Pulmonary artery endothelial cell (primary cell): ENCODE results near the gene HBG2. TPM values are rescaled to one million over a fixed set of nuclear protein-coding genes. Genes with fewer than 3 reads are reported as not detected.
A peak's percentile ranks its signal among the peaks of the same experiment; 100 is the strongest.

ENCODE experiments used
- DNase-seq: peaks from one replicate; pipeline ENCODE4 v3.0.0-alpha.2; 2011; ENCODE audit warnings: low read depth, low spot score
- total RNA-seq: library from RNA; depleted of rRNA; stranded (reverse); fragments of >200 nt; gene quantifications from 2 replicates; pipeline ENCODE4 v1.2.3, GENCODE V29; 2014

The HBG2 gene
- total RNA-seq, 1 donor from 2014 or later, result not detected

DNA sequence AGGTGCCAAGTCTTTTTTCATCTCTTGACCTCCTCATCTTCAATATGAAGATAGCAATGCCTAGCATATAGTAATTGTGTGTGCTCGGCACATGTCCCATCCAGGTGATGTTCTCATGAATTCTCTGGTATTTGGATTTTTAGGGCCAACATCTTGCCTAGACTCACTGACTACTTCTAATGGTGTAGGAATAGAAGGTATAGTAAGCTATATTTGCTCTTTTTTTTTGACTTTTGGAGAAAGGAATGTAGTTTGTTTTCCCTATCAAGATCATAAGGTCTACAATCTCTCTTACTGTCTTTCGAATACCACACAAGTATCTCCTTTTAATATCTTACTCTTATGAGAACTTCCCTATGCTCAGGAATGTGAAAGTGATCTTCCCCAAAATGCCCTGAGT lies 23.5 kb downstream of the HBG2 start:
- no peak for DNase-seq

DNA sequence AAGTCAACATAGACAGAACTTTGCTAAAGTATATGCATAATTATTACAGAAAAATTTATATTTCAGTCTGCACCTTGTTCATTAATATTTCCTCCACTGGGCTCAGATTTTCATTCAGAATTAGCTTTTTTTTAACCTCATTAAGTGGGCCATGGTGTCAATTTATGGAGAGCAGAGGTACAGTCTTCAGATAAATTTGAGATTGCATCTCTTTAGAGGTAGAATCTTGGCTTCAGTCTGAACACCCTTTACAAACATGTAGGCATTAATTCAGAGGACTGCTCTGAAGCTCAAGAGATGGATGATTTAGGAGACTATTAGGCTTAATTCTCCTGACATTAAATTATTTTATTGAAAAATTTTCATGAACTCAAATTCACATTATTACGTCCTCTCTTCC lies 24.3 kb downstream of the HBG2 start:
- no peak for DNase-seq

DNA sequence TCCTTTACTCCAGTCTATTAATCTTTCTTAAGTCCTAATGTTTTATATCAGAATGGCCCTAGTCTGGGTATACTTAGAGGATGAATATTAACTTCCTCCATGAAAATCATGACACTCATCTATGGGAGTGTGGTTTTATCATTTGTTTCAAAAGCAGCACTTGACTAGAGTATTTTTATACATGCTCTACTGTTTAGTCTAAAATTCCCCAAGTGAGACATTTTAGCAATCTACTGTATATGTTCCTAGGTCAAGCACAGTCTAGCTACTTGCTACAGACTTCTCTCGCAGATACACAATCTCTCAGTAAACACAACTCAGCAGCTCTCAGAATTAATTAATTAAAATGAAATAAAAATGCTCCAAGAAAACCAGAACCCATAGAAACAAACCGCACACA lies 24.8 kb downstream of the HBG2 start:
- no peak for DNase-seq

DNA sequence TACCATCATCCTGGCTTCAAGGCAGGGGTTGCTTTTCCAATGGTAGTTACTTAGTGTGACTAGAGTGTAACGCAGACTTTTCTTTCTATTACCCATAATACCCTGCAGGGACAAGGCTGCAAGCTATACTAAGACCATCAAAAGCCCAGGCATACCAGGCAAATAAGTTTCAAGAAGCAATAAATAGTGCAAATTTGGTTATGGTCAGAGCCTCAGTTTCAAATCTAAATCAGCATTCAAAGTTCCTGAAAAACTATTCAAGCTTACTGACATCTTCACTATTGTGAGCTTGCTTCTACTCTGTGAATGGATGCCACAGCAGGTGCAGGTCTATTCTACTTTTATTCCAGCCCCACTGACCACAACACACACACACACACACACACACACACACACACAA lies 25.2 kb downstream of the HBG2 start:
- no peak for DNase-seq

DNA sequence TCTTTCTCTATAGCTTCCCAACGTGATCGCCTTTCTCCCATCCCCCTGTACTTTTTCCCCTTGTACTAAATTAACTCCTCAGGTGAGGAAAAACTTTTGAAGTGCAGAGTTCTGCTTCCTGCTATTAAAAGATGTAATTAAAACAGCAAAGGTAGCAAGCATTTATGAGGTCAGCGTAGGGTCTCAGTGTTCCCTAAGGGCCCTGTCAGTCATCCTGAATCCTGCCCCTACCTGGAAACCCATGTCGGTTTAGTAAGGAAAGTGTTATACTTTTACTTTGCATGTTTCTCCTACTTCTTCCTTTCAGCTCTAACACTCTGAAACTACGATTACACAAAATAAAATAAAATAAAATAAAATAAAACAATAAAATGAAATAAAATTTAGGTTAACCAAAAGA lies 26.5 kb downstream of the HBG2 start:
- no peak for DNase-seq

DNA sequence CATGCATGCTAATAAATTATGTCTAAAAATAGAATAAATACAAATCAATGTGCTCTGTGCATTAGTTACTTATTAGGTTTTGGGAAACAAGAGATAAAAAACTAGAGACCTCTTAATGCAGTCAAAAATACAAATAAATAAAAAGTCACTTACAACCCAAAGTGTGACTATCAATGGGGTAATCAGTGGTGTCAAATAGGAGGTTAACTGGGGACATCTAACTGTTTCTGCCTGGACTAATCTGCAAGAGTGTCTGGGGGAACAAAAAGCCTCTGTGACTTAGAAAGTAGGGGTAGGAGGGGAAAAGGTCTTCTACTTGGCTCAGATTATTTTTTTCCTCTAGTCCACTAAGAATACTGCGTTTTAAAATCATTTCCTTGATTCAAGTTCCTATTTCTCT lies 26.9 kb downstream of the HBG2 start:
- DNase-seq, result no peak

DNA sequence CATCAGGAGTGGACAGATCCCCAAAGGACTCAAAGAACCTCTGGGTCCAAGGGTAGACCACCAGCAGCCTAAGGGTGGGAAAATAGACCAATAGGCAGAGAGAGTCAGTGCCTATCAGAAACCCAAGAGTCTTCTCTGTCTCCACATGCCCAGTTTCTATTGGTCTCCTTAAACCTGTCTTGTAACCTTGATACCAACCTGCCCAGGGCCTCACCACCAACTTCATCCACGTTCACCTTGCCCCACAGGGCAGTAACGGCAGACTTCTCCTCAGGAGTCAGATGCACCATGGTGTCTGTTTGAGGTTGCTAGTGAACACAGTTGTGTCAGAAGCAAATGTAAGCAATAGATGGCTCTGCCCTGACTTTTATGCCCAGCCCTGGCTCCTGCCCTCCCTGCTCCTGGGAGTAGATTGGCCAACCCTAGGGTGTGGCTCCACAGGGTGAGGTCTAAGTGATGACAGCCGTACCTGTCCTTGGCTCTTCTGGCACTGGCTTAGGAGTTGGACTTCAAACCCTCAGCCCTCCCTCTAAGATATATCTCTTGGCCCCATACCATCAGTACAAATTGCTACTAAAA lies 27.8 kb downstream of the HBG2 start, which contains the start of gene HBB:
Gene HBB (minus strand): TSS at position 340 of the 579 bp plus-strand sequence. CDS start 50 bp downstream, at position 290.
- DNase-seq, result no peak

- DNase-seq, result no peak
Measured at GRCh38 chr11:5225480-5225871, 29.1 kb downstream of the HBG2 start.

GRCh38 chr11:5224538-5225479 lies 29.8 kb downstream of the HBG2 start:
- DNase-seq, result no peak

DNA sequence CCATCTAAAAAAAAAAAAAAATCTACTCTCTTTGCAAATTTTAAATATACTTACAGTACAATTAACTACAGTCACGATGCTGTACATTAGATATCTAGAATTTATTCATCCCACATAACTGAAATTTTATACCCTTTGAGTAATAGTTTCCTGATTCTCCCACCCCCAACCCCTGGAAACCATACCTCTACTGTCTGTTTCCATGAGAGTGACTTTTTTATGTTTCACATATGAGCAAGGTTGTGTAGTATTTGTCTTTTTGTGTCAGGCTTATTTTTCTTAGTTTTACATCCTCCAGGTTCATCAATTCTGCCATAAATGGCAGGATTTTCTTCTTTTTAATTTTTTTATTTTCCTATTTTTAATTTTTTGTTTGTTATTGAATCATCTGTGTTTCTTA lies 30.9 kb downstream of the HBG2 start:
- DNase-seq, result no peak

- no peak for DNase-seq
Measured at GRCh38 chr11:5223146-5223545, 31.4 kb downstream of the HBG2 start.

- DNase-seq, result no peak
Measured at GRCh38 chr11:5210376-5210885, 44.1 kb downstream of the HBG2 start.

- DNase-seq, result peak; percentile 22
Measured at GRCh38 chr11:5204787-5205186, 49.8 kb downstream of the HBG2 start.

- no peak for DNase-seq
Measured at GRCh38 chr11:5203366-5203765, 51.2 kb downstream of the HBG2 start.

Other genes starting within 250 kb of the HBG2 start
- gene OR52J3, start 208.3 kb downstream of the HBG2 start, total RNA-seq, result not detected in 2 replicates
- not detected in 2 replicates for gene OR52E2, start 195.2 kb downstream of the HBG2 start, total RNA-seq
- gene OR52E1, start 185.2 kb downstream of the HBG2 start, total RNA-seq, result not detected in 2 replicates
- not detected in 2 replicates for gene OR52A5, start 116.4 kb downstream of the HBG2 start, total RNA-seq
- gene OR52A1, start 100.0 kb downstream of the HBG2 start, total RNA-seq, result not detected in 2 replicates
- gene OR51V1, start 54.1 kb downstream of the HBG2 start, total RNA-seq, result not detected in 2 replicates
- gene HBB, start 27.7 kb downstream of the HBG2 start, total RNA-seq, result not detected in 2 replicates
- gene HBD, start 20.3 kb downstream of the HBG2 start, total RNA-seq, result not detected in 2 replicates
- gene HBG1, start 4.9 kb downstream of the HBG2 start, total RNA-seq, result not detected in 2 replicates
- not detected in 2 replicates for gene HBE1, start 15.2 kb upstream of the HBG2 start, total RNA-seq
- not detected in 2 replicates for gene OR51B4, start 47.2 kb upstream of the HBG2 start, total RNA-seq
- not detected in 2 replicates for gene OR51B2, start 69.5 kb upstream of the HBG2 start, total RNA-seq
- gene OR51B5, start 88.7 kb upstream of the HBG2 start, total RNA-seq, result not detected in 2 replicates
- not detected in 2 replicates for gene OR51B6, start 96.7 kb upstream of the HBG2 start, total RNA-seq
- not detected in 2 replicates for gene OR51M1, start 129.0 kb upstream of the HBG2 start, total RNA-seq
- not detected in 2 replicates for gene OR51Q1, start 167.3 kb upstream of the HBG2 start, total RNA-seq
- gene OR51I1, start 186.7 kb upstream of the HBG2 start, total RNA-seq, result not detected in 2 replicates
- gene OR51I2, start 194.5 kb upstream of the HBG2 start, total RNA-seq, result not detected in 2 replicates
- not detected in 2 replicates for gene OR52D1, start 233.9 kb upstream of the HBG2 start, total RNA-seq